ENCODE measurements around the gene NDUFS2. TPM values are rescaled to one million over a fixed set of nuclear protein-coding genes. Genes with fewer than 3 reads are reported as not detected.
A peak's percentile ranks its signal among the peaks of the same experiment; 100 is the strongest.

Gene NDUFS2
- total RNA-seq, 2 donors from 2014 or later = 83.5 to 100.0 TPM

- Histone ChIP-seq H3K36me3 (ENCODE audit: control insufficient read depth, insufficient read depth, low read length) (peaks cover 14% of the 10 kb centered on the region), H3K9ac (ENCODE audit: extremely low read depth, low read length, poor library complexity, severe bottlenecking) (no peak overlapping the region), H3K27me3 (ENCODE audit: control insufficient read depth, insufficient read depth, low read length, poor library complexity, severe bottlenecking) (no peaks in the 10 kb centered on the region), H3K4me3 (ENCODE audit: low read length) (no peak overlapping the region), H3K4me1 (ENCODE audit: control insufficient read depth, insufficient read depth, low read length) (peaks cover 6% of the 10 kb centered on the region), H3K27ac (ENCODE audit: low read depth, low read length) (no peak overlapping the region), H3K9me3 (ENCODE audit: control insufficient read depth, low read length) (no peaks in the 10 kb centered on the region)
- no peaks in the 10 kb centered on the region for H3K9me3 Mint-ChIP-seq
- TF ChIP-seq CTCF (conservative IDR thresholded peaks at IDR 0.05) = peak; percentile 73
- 84 to 94% methylated on average over 3 of the region's 3 CpGs for WGBS, 2 experiments (ENCODE audit: insufficient coverage in 1 of 2, insufficient read length in 1 of 2)
- H3K4me1 Mint-ChIP-seq = peaks cover 23% of the 10 kb centered on the region
- DNase-seq = peak; percentile 70
- H3K36me3 Mint-ChIP-seq (ENCODE audit: low read depth) = peaks cover 12% of the 10 kb centered on the region
- H3K27ac Mint-ChIP-seq = no peak overlapping the region
- no peak overlapping the region for H3K4me3 Mint-ChIP-seq
- H3K27me3 Mint-ChIP-seq (ENCODE audit: insufficient read depth) = no peaks in the 10 kb centered on the region
Observed at GRCh38 chr1:161229896-161230295, 27.7 kb downstream of the NDUFS2 start.

- TF ChIP-seq CTCF (conservative IDR thresholded peaks at IDR 0.05) = no peak
- H3K9me3 ChIP-seq (ENCODE audit: control insufficient read depth, low read length) = no peaks in the 10 kb centered on the region
- H3K27me3 Mint-ChIP-seq (ENCODE audit: insufficient read depth) = no peaks in the 10 kb centered on the region
- H3K4me3 Mint-ChIP-seq = no peak overlapping the region
- WGBS, 2 experiments (ENCODE audit: insufficient coverage in 1 of 2, insufficient read length in 1 of 2) = 97 to 100% methylated on average over 3 to 7 of the region's 7 CpGs
- H3K9me3 Mint-ChIP-seq = no peaks in the 10 kb centered on the region
- no peak overlapping the region for H3K9ac ChIP-seq (ENCODE audit: extremely low read depth, low read length, poor library complexity, severe bottlenecking)
- H3K36me3 ChIP-seq (ENCODE audit: control insufficient read depth, insufficient read depth, low read length) = peaks cover 14% of the 10 kb centered on the region
- H3K36me3 Mint-ChIP-seq (ENCODE audit: low read depth) = peaks cover 12% of the 10 kb centered on the region
- no peak overlapping the region for H3K4me3 ChIP-seq (ENCODE audit: low read length)
- H3K27ac ChIP-seq (ENCODE audit: low read depth, low read length) = no peak overlapping the region
- peaks cover 16% of the 10 kb centered on the region for H3K4me1 Mint-ChIP-seq
- H3K27ac Mint-ChIP-seq = no peak overlapping the region
- DNase-seq = no peak
- H3K4me1 ChIP-seq (ENCODE audit: control insufficient read depth, insufficient read depth, low read length) = no peaks in the 10 kb centered on the region
- no peaks in the 10 kb centered on the region for H3K27me3 ChIP-seq (ENCODE audit: control insufficient read depth, insufficient read depth, low read length, poor library complexity, severe bottlenecking)
Observed at GRCh38 chr1:161230762-161231161, 28.6 kb downstream of the NDUFS2 start.

GRCh38 chr1:161233102-161233501, 30.9 kb downstream of the NDUFS2 start:
- Mint-ChIP-seq H3K4me3 (no peak overlapping the region), H3K9me3 (no peaks in the 10 kb centered on the region), H3K27me3 (ENCODE audit: insufficient read depth) (no peaks in the 10 kb centered on the region), H3K36me3 (ENCODE audit: low read depth) (peaks cover 10% of the 10 kb centered on the region), H3K27ac (no peak overlapping the region), H3K4me1 (peaks cover 2% of the 10 kb centered on the region)
- DNase-seq = no peak
- no peak overlapping the region for H3K27ac ChIP-seq (ENCODE audit: low read depth, low read length)
- H3K4me1 ChIP-seq (ENCODE audit: control insufficient read depth, insufficient read depth, low read length) = no peaks in the 10 kb centered on the region
- no peak for TF ChIP-seq CTCF (conservative IDR thresholded peaks at IDR 0.05)
- H3K9me3 ChIP-seq (ENCODE audit: control insufficient read depth, low read length) = no peaks in the 10 kb centered on the region
- WGBS, 2 experiments (ENCODE audit: insufficient coverage in 1 of 2, insufficient read length in 1 of 2) = 92 to 95% methylated on average over 7 to 9 of the region's 9 CpGs
- H3K9ac ChIP-seq (ENCODE audit: extremely low read depth, low read length, poor library complexity, severe bottlenecking) = no peak overlapping the region
- H3K27me3 ChIP-seq (ENCODE audit: control insufficient read depth, insufficient read depth, low read length, poor library complexity, severe bottlenecking) = no peaks in the 10 kb centered on the region
- H3K4me3 ChIP-seq (ENCODE audit: low read length) = no peak overlapping the region
- H3K36me3 ChIP-seq (ENCODE audit: control insufficient read depth, insufficient read depth, low read length) = peaks cover 11% of the 10 kb centered on the region
